ENCODE measurements around the gene B3GALNT2.

B3GALNT2 gene

DNA sequence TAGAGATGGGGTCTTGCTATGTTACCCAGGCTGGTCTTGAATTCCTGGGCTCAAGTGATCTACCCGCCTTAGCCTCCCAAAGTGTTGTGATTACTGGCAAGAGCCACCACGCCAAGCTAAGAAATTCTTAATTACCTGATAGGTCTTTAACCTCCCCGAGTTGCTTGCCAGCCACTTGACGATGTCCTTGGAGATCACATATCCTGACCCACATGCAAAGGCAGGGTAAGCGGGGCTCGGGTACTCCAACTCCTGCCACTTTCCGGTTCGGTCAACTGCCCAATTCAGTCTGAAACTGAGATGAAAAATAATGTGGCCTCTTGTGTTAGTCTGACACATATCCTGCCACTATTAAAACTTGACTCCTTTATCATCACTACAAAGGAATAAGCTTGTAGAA, 50.2 kb downstream of the B3GALNT2 start:
- DNase-seq (ENCODE audit: low spot score) = no peak

- no peak for DNase-seq (ENCODE audit: low spot score)
Measured at GRCh38 chr1:235450886-235451483, 53.3 kb downstream of the B3GALNT2 start.

GRCh38 chr1:235450433-235450832, 53.8 kb downstream of the B3GALNT2 start:
- DNase-seq (ENCODE audit: low spot score) = no peak

DNA sequence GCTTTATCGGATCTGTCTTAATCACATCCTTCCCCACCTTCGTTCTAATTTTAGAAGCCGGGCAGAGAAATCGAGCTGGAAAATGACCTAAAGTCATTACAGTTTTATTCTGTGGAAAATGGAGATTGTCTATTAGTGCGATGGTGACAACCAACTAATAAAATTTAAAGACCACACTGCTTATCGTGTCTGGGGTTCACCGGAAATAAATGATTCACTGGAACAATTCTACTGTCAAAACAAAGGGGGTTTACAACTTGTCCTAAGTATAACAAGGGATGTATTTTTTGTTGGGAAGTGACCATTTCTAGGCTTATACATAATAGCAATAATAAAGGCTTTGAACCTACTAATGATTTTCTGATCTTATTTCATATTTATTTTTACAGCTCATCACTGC, 55.6 kb downstream of the B3GALNT2 start:
- no peak for DNase-seq (ENCODE audit: low spot score)

- DNase-seq (ENCODE audit: low spot score) = peak; percentile 75
Measured at GRCh38 chr1:235442788-235443429, 61.3 kb downstream of the B3GALNT2 start.

DNA sequence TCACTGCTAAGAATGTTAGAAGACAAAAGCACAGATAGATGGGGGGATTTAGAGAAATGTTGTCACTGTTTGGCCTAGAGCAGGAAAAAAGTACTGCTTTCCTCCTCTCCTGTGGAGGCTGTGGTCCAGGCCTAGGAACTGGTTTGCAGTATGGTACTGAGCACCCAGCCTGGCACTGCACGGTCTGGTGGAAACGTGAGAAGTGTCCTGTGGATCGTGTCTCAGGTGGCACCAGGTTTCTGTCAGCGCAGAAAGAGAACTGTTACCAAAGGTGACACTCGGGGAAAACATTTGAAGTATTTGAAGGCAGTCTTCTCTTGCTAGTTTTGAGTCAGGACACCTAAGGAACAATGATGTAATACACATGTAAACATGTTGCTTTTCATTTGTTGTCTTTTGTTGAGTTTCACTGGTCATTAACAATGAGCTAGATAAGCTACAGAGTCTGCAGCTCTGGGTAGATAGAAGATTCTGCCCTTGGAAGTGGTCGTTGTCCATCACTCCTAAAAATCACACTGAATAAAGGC, 63.0 kb downstream of the B3GALNT2 start:
- DNase-seq (ENCODE audit: low spot score) = no peak

DNA sequence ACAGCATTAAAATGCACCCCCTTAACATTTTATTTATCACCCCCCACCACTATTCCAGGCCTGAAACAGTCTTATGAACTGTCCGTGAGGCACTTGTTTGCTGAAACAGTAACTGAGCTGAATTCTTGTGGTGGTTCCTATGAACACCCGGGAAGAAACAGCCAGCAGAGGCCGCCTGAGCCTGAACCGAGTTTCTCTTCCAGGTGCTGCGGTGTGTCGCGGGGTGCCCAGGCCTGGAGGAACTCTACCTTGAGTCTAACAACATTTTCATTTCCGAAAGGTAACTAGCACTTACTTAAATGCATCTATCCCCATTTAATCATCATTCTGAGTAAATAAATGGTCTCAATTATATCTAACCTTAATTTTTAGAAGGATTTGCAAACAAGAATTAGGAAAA, 70.3 kb downstream of the B3GALNT2 start:
- no peak for DNase-seq (ENCODE audit: low spot score)

GRCh38 chr1:235430991-235431390, 73.3 kb downstream of the B3GALNT2 start:
- no peak for DNase-seq (ENCODE audit: low spot score)

GRCh38 chr1:235429143-235429542, 75.1 kb downstream of the B3GALNT2 start:
- DNase-seq (ENCODE audit: low spot score) = no peak

DNA sequence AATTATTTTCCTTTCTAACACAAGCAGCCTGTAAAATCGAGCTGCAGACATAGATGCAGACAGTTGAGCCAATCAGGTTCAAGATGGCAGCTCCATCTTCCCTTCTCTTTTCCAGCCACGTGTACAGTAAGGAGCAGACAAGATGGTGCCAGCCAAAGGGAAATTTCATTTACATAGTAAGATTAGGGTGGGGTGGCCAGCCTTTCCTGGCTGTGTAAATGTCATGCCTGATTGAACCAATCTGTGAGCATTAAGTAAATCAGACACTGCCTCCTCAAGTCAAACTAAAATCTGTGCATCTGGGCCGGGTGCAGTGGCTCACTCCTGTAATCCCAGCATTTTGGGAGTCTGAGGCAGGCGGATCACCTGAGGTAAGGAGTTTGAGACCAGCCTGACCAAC, 76.8 kb downstream of the B3GALNT2 start:
- DNase-seq (ENCODE audit: low spot score) = no peak

- no peak for DNase-seq (ENCODE audit: low spot score)
Measured at GRCh38 chr1:235426680-235427079, 77.6 kb downstream of the B3GALNT2 start.

GRCh38 chr1:235426143-235426542, 78.1 kb downstream of the B3GALNT2 start:
- DNase-seq (ENCODE audit: low spot score) = no peak

- DNase-seq (ENCODE audit: low spot score) = no peak
Measured at GRCh38 chr1:235425357-235425756, 78.9 kb downstream of the B3GALNT2 start.

DNA sequence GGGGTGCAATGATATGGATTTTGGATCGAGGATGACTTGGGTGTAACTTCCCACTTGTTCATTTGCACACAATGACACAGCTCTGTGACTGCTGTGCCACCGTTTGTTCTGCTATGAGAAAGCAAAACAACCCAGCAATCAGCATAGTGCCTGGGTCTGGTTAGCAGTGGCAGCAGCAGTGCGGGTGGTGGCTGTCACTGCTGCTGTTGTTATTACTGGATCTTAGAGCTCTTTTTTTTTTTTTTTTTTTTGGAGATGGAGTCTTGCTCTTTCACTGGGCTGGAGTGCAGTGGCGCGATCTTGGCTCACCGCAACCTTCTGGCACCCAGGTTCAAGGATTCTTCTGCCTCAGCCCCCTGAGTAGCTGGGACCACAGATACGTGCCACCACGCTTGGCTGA, 80.2 kb downstream of the B3GALNT2 start:
- no peak for DNase-seq (ENCODE audit: low spot score)

DNA sequence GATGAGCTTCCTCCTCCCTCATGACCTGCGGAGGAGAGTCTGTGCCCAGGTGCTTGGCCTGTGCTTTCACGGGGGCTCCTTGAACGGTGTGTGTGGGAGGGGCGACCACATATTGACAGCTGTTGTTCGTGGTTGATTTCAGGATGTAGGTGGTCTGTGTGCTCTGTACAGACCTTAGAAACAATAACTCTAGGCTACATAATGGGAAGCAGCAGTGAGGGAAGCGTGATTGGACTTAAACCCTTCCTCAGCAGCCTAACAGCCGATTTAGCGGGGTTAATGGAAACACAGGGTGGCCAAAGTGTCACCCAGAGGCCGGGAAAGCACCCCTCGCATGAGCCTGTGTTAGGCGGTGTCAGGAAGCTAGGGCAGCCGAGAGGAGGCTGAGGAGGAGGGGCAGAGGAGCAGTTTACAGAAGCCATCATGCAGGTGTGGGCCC, 81.0 kb downstream of the B3GALNT2 start:
- DNase-seq (ENCODE audit: low spot score) = no peak

- DNase-seq (ENCODE audit: low spot score) = no peak
Measured at GRCh38 chr1:235421751-235422150, 82.5 kb downstream of the B3GALNT2 start.

DNA sequence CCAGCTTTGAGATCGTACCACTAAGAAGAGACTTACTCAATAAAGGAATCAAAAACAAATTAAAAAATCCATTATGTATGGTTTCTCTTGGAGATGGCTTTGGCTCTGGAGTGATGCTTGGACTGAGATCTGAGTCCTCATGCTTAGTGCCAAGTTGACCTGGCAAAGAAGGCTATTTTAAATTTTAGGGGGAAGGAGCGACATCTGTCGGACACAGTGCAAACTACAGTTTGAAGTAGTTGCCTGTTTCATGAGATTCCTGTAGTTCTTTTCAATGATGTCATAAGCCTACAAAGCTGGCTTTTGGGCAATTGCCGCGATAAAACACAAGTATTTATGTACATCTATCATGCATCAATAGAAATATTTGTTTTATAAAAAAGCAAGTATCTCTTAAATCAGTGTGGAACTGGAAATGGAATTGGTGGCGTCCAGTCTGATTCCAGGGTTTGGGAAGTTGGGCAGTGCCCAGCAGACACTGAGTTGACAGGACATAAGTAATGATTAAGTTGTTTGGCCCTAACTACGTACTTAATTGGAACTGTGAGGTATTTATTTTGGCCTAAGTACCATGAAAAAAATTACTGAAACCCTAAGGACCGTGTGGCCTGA, 87.1 kb downstream of the B3GALNT2 start:
- peak; percentile 84 for DNase-seq (ENCODE audit: low spot score)

DNA sequence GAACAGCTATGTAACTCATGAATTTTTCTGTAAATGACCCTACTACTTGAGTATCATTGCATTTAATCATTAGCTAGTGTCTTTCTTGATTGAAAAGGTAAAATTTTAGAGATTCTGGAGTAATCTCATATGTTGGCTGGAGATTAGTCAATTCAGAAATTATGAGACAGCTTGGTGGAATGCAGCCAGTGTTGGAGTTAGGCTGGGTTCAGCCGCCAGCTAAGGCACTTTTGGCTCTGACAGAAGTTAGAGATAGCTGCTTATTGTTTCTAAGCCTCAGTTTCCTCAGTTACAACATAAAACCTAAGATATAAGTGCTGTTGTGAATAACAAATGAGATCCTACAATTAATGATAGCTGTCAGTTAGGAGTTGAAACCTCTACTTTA, 87.6 kb downstream of the B3GALNT2 start:
- DNase-seq (ENCODE audit: low spot score) = no peak

DNA sequence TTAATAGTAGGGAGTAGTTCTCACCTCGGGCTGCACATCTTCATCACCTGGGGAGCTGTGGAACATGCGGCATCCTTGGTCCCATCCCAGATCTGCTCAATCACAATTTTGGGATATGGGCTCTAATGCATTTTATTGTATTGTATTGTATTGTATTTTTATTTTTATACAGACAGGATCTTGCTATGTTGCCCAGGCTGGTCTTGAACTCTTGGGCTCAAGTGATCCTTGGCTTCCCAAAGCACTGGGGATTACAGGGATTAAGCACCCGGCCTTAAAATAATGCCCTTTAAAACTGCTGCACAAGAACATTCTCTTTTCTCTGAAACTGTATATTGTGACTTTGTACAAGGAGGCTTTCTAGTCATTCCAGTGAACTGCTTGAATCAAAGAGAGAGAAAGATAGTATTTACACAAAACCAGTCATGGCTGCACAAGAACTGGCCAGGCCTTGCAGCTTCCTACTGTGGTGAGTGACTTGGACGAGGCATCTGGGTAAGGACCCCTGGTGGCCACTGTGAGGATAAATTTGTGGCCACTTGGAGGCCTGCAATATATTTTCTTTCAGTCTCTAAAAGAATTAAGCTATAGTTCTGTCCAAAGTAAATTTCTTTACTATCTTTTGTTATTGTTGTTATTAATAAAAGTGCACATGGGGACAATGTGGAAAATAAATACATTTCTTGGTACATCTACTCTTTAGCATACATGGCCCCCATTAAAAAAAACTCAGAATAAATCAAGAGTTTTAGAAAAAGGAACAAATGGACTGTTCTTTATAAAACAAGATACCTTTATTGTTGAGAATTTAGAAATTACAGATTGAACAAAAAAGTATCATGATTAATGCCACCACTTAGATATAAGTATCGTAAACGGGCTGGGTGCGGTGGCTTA, 89.0 kb downstream of the B3GALNT2 start:
- peak; percentile 79 for DNase-seq (ENCODE audit: low spot score)

DNA sequence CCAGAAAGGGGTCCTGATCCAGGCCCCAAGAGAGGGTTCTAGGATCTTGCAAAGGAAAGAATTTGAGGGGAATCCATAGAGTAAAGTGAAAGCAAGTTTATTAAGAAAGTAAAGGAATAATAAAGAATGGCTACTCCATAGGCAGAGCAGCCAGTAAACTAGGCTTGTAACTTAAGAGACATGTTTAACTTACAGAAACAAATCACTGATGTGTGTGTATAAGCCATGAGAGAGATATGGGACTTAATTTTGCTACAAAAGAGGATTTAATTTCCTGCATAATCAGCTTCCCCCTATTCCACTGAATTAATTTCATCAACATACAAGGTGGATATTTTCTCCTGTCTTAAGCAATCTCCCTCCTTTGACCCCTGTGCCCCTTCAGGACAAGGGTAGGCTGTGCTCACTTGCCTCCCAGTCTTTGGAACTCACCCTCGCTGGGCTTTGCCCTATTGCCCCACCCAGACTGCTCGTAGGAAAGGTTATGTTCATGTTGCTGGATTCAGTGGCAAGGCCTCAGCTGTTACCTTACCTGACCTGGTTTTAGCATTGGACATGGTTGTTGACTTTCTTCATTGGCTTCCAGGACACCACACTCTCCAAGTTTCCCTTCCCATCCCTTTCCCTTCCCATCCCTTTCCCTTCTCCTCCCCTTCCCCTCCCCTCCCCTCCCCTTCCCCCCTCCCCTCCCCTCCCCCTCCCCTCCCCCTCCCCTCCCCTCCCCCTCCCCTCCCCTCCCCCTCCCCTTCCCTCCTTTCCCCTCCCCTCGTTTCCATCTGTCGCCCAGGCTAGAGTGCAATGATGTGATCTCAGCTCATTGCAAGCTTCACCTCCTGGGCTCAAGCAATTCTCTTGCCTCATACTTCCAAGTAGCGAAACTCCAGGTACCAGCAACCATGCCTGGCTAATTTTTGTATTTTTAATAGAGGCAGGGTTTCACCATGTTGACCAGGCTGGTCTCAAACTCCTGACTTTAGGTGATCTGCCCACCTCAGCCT, 92.5 kb downstream of the B3GALNT2 start:
- DNase-seq (ENCODE audit: low spot score) = no peak

GRCh38 chr1:235410467-235410866, 93.8 kb downstream of the B3GALNT2 start:
- DNase-seq (ENCODE audit: low spot score) = no peak

Measured in AG20443 (cell line).